ENCODE measurements around the gene WDR75.

DNA sequence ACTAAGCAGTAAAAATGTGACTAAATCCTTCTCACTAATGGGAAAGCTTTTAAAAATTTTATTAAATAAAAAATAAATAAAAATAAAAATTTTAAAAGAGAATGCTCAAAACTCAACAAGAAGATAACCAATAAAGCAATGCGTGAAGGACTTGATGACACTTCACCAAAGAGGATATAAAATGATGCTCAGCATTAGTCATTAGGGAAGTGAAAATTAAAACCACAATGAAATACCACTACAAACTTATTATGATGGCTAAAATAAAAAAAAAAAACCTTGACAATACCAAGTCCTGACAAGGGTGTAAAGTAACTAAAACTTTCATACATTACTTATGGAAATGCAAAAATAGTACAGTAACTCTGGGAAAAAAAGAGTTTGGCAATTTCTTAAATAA, 3.3 kb upstream of the WDR75 start:
- TF ChIP-seq, protein P1, sequence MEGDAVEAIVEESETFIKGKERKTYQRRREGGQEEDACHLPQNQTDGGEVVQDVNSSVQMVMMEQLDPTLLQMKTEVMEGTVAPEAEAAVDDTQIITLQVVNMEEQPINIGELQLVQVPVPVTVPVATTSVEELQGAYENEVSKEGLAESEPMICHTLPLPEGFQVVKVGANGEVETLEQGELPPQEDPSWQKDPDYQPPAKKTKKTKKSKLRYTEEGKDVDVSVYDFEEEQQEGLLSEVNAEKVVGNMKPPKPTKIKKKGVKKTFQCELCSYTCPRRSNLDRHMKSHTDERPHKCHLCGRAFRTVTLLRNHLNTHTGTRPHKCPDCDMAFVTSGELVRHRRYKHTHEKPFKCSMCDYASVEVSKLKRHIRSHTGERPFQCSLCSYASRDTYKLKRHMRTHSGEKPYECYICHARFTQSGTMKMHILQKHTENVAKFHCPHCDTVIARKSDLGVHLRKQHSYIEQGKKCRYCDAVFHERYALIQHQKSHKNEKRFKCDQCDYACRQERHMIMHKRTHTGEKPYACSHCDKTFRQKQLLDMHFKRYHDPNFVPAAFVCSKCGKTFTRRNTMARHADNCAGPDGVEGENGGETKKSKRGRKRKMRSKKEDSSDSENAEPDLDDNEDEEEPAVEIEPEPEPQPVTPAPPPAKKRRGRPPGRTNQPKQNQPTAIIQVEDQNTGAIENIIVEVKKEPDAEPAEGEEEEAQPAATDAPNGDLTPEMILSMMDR (conservative IDR thresholded peaks at IDR 0.05) = no peak
- TF ChIP-seq EZH2 (IDR thresholded peaks at IDR 0.05; ENCODE audit: low read depth) = no peak
